GM23338 (cell line): Measurements from ENCODE around the gene URAD.

Experiments used
- CREB1 ChIP-seq: fragments of 250-450 bp; sonication (Bioruptor Pico); IDR thresholded peaks from 2 replicates; pipeline ENCODE4 v1.5.0; 2020; ENCODE audit warnings: low read depth, mild to moderate bottlenecking, moderate library complexity
- CTCF ChIP-seq, 2 experiments: fragments of 200-600 bp in 1 of 2; sonication (generic) in 1 of 2; conservative IDR thresholded peaks; 2 replicates each; pipeline versions ENCODE4 v1.5.1 to v1.6.1; 2016 to 2017; ENCODE audit warnings: antibody characterized with exemption in 2 of 2, low read depth in 2 of 2, mild to moderate bottlenecking in 2 of 2, moderate library complexity in 1 of 2
- EZH2 ChIP-seq: fragments of 200-600 bp; sonication (generic); IDR thresholded peaks from one replicate; pipeline ENCODE4 v1.8.0; 2017; ENCODE audit warnings: antibody characterized with exemption, mild to moderate bottlenecking, low read depth; ENCODE audit not compliant: unreplicated experiment
- EZH2phosphoT487 ChIP-seq: fragments of 200-600 bp; sonication (generic); IDR thresholded peaks from one replicate; pipeline ENCODE4 v1.8.1; 2018; ENCODE audit warnings: antibody characterized with exemption; ENCODE audit not compliant: unreplicated experiment
- JUNB ChIP-seq: IDR thresholded peaks from one replicate; pipeline ENCODE4 v1.6.1; 2016; ENCODE audit warnings: antibody characterized with exemption; ENCODE audit not compliant: unreplicated experiment
- NANOG ChIP-seq: IDR thresholded peaks from 2 replicates; pipeline ENCODE4 v1.6.1; 2016; ENCODE audit warnings: antibody characterized with exemption, borderline replicate concordance
- POLR2AphosphoS5 ChIP-seq: IDR thresholded peaks from 2 replicates; pipeline ENCODE4 v1.6.1; 2016; ENCODE audit warnings: antibody characterized with exemption, low read depth
- TF ChIP-seq, protein P1 (sequence below): IDR thresholded peaks from one replicate; pipeline ENCODE4 v1.6.1; 2018; ENCODE audit warnings: antibody characterized with exemption; ENCODE audit not compliant: unreplicated experiment

DNA sequence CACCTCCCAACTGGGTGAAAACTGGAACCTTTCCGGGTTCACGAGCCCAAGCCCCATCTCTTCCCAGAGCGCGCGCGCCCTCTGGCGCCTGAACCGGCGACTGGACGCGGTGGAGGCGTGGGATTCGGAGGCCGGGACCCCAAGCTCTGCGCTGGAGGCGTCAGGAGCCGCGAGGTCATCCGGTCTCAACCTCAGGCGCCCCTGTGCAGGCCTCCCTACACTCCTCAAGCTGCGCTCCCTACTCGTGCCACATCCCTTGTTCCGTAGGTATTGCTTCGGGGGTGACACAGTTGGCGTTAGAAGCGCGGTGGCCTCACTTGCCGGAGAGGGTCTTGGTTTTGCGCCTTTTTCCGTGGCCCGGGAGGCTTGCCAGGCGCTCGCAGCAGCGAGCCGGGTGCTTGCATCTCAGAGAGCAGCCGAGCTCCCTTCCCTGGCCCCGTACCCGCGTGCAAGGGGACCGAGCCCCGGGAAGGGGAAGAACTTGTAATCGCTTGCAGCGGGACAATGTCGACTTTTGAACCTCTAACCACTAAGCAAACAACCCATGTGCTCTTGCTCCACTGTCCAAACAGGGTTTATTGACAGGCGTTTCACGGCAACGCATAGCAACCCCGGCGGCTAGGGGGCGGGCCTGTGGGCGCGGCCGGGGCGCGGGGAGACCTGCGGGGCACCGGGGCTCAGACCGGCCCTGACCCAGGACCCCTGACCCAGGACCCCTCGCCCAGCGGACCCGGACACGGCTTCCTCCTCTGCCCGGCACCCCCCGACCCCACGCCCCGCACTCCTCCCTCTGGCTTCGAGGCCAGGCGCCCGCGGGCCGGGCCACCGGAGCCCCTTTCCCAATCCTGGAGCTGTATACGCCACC is 27.9 kb downstream of the URAD start:
- TF ChIP-seq CTCF (conservative IDR thresholded peaks at IDR 0.05; ENCODE audit: low read depth in 2 of 2) (peak; percentile 65 to 80), EZH2 (peak; percentile 84), NANOG (no peak), POLR2AphosphoS5 (no peak), EZH2phosphoT487 (peak; percentile 70), CREB1 (CRISPR knock-in tag) (no peak), JUNB (no peak)
- TF ChIP-seq, protein P1, sequence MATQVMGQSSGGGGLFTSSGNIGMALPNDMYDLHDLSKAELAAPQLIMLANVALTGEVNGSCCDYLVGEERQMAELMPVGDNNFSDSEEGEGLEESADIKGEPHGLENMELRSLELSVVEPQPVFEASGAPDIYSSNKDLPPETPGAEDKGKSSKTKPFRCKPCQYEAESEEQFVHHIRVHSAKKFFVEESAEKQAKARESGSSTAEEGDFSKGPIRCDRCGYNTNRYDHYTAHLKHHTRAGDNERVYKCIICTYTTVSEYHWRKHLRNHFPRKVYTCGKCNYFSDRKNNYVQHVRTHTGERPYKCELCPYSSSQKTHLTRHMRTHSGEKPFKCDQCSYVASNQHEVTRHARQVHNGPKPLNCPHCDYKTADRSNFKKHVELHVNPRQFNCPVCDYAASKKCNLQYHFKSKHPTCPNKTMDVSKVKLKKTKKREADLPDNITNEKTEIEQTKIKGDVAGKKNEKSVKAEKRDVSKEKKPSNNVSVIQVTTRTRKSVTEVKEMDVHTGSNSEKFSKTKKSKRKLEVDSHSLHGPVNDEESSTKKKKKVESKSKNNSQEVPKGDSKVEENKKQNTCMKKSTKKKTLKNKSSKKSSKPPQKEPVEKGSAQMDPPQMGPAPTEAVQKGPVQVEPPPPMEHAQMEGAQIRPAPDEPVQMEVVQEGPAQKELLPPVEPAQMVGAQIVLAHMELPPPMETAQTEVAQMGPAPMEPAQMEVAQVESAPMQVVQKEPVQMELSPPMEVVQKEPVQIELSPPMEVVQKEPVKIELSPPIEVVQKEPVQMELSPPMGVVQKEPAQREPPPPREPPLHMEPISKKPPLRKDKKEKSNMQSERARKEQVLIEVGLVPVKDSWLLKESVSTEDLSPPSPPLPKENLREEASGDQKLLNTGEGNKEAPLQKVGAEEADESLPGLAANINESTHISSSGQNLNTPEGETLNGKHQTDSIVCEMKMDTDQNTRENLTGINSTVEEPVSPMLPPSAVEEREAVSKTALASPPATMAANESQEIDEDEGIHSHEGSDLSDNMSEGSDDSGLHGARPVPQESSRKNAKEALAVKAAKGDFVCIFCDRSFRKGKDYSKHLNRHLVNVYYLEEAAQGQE = no peak
